ENCODE results near the gene CCL21.

- no peak for TF ChIP-seq CTCF (IDR thresholded peaks at IDR 0.05; ENCODE audit: poor library complexity)
- TF ChIP-seq EZH2phosphoT487 (IDR thresholded peaks at IDR 0.05; ENCODE audit: low read depth, severe bottlenecking, unreplicated experiment) = no peak
- no peak for TF ChIP-seq EZH2 (IDR thresholded peaks at IDR 0.05; ENCODE audit: borderline replicate concordance)
Measured at GRCh38 chr9:34691936-34692315, 18.0 kb downstream of the CCL21 start.

Measured in hepatocyte (in vitro differentiated cells).